ENCODE results near the gene VPS13A. TPM values are rescaled to one million over a fixed set of nuclear protein-coding genes. Genes with fewer than 3 reads are reported as not detected.
"Not testable (repeated sequence)": the region's sequence is repeated elsewhere in the genome, so short reads cannot be mapped to it uniquely, and the experiment has no call there.

VPS13A gene
- total and polyA plus RNA-seq, 5 experiments from 2014 or later, result 2.9 to 46.7 (median 4.9) TPM

- POLR2A ChIA-PET, result no interaction called here
- Mint-ChIP-seq H3K27ac (no peak overlapping the region), H3K4me3 (no peak overlapping the region), H3K27me3 (peaks cover 0 to 8% (median 4%) of the 10 kb centered on the region in 5 donors), H3K9me3 (no peaks in the 10 kb centered on the region), H3K36me3 (no peaks in the 10 kb centered on the region), H3K4me1 (peaks cover 1 to 4% (median 3%) of the 10 kb centered on the region in 4 donors)
- ATAC-seq (no peak), DNase-seq (no peak)
Observed at GRCh38 chr9:77438653-77439052, 261.3 kb downstream of the VPS13A start.

GRCh38 chr9:77440057-77440456 is 262.7 kb downstream of the VPS13A start:
- peaks cover 0 to 5% (median 2%) of the 10 kb centered on the region in 5 donors for H3K27me3 Mint-ChIP-seq
- H3K4me1 Mint-ChIP-seq, result no peaks in the 10 kb centered on the region
- DNase-seq (no peak), ATAC-seq (no peak)
- H3K9me3 Mint-ChIP-seq, result no peaks in the 10 kb centered on the region
- no peak overlapping the region for H3K27ac Mint-ChIP-seq
- POLR2A ChIA-PET, result no interaction called here
- H3K4me3 Mint-ChIP-seq, result no peak overlapping the region
- H3K36me3 Mint-ChIP-seq, result no peaks in the 10 kb centered on the region

- H3K4me3 Mint-ChIP-seq, H3K27ac Mint-ChIP-seq, ATAC-seq, DNase-seq, H3K4me1 Mint-ChIP-seq, POLR2A ChIA-PET, H3K9me3 Mint-ChIP-seq, H3K36me3 Mint-ChIP-seq, H3K27me3 Mint-ChIP-seq: not testable (repeated sequence)
Observed at GRCh38 chr9:77441124-77441523, 263.8 kb downstream of the VPS13A start.

GRCh38 chr9:77442436-77442835 is 265.1 kb downstream of the VPS13A start:
- Mint-ChIP-seq H3K36me3 (no peaks in the 10 kb centered on the region), H3K27ac (no peak overlapping the region), H3K9me3 (peaks cover 0 to 4% (median 0%) of the 10 kb centered on the region in 9 donors), H3K4me3 (no peak overlapping the region), H3K27me3 (peaks cover 0 to 7% (median 2%) of the 10 kb centered on the region in 5 donors), H3K4me1 (no peaks in the 10 kb centered on the region)
- DNase-seq (no peak), ATAC-seq (no peak)
- POLR2A ChIA-PET, result no interaction called here

- H3K4me3 Mint-ChIP-seq, result no peak overlapping the region
- no peak for DNase-seq
- no peak for ATAC-seq
- H3K9me3 Mint-ChIP-seq, result peaks cover 0 to 9% (median 0%) of the 10 kb centered on the region in 9 donors
- peaks cover 0 to 25% (median 2%) of the 10 kb centered on the region in 5 donors for H3K27me3 Mint-ChIP-seq
- no peaks in the 10 kb centered on the region for H3K4me1 Mint-ChIP-seq
- H3K27ac Mint-ChIP-seq, result no peak overlapping the region
- POLR2A ChIA-PET, result no interaction called here
- peaks cover 0 to 8% (median 0%) of the 10 kb centered on the region in 3 donors for H3K36me3 Mint-ChIP-seq
Observed at GRCh38 chr9:77447646-77448045, 270.3 kb downstream of the VPS13A start.

- ATAC-seq, result no peak
- peaks cover 0 to 8% (median 0%) of the 10 kb centered on the region in 3 donors for H3K36me3 Mint-ChIP-seq
- H3K9me3 Mint-ChIP-seq, result peaks cover 0 to 9% (median 0%) of the 10 kb centered on the region in 9 donors
- H3K27me3 Mint-ChIP-seq, result peaks cover 0 to 23% (median 3%) of the 10 kb centered on the region in 5 donors
- POLR2A ChIA-PET, result no interaction called here
- H3K4me3 Mint-ChIP-seq, result no peak overlapping the region
- peaks cover 4 to 8% (median 7%) of the 10 kb centered on the region in 4 donors for H3K4me1 Mint-ChIP-seq
- no peak overlapping the region for H3K27ac Mint-ChIP-seq
- no peak for DNase-seq
Observed at GRCh38 chr9:77449240-77450084, 272.1 kb downstream of the VPS13A start.

GRCh38 chr9:77450085-77450475 is 272.7 kb downstream of the VPS13A start:
- POLR2A ChIA-PET, result no interaction called here
- DNase-seq (no peak), ATAC-seq (no peak)
- H3K9me3 Mint-ChIP-seq, result peaks cover 0 to 9% (median 0%) of the 10 kb centered on the region in 9 donors
- H3K27ac Mint-ChIP-seq, result no peak overlapping the region
- peaks cover 0 to 8% (median 0%) of the 10 kb centered on the region in 3 donors for H3K36me3 Mint-ChIP-seq
- H3K27me3 Mint-ChIP-seq, result peaks cover 0 to 21% (median 3%) of the 10 kb centered on the region in 5 donors
- no peak overlapping the region for H3K4me3 Mint-ChIP-seq
- peaks cover 4 to 8% (median 7%) of the 10 kb centered on the region in 4 donors for H3K4me1 Mint-ChIP-seq

GRCh38 chr9:77451507-77451906 is 274.2 kb downstream of the VPS13A start:
- ATAC-seq (no peak), DNase-seq (no peak)
- H3K4me3 Mint-ChIP-seq, result no peak overlapping the region
- H3K27me3 Mint-ChIP-seq, result peaks cover 0 to 21% (median 3%) of the 10 kb centered on the region in 5 donors
- no peak overlapping the region for H3K27ac Mint-ChIP-seq
- POLR2A ChIA-PET, result no interaction called here
- peaks cover 0 to 8% (median 0%) of the 10 kb centered on the region in 3 donors for H3K36me3 Mint-ChIP-seq
- H3K4me1 Mint-ChIP-seq, result peaks cover 4 to 10% (median 7%) of the 10 kb centered on the region in 4 donors
- H3K9me3 Mint-ChIP-seq, result peaks cover 0 to 9% (median 0%) of the 10 kb centered on the region in 9 donors

- peaks cover 0 to 8% (median 0%) of the 10 kb centered on the region in 3 donors for H3K36me3 Mint-ChIP-seq
- DNase-seq, result no peak
- peak overlapping the region; percentile 21 to 90 (median 80) for H3K27ac Mint-ChIP-seq
- peak overlapping the region; percentile 62 to 89 (median 85) for H3K4me3 Mint-ChIP-seq
- H3K27me3 Mint-ChIP-seq, result peaks cover 0 to 12% (median 2%) of the 10 kb centered on the region in 5 donors
- POLR2A ChIA-PET, result no interaction called here
- peaks cover 0 to 5% (median 0%) of the 10 kb centered on the region in 9 donors for H3K9me3 Mint-ChIP-seq
- peaks cover 9 to 20% (median 15%) of the 10 kb centered on the region in 4 donors for H3K4me1 Mint-ChIP-seq
- ATAC-seq, result no peak
Observed at GRCh38 chr9:77453825-77454647, 276.7 kb downstream of the VPS13A start.

GRCh38 chr9:77454663-77455062 is 277.3 kb downstream of the VPS13A start:
- H3K4me1 Mint-ChIP-seq, result peaks cover 9 to 20% (median 15%) of the 10 kb centered on the region in 4 donors
- ATAC-seq, result no peak
- H3K27me3 Mint-ChIP-seq, result peaks cover 0 to 12% (median 0%) of the 10 kb centered on the region in 5 donors
- peaks cover 0 to 5% (median 0%) of the 10 kb centered on the region in 9 donors for H3K9me3 Mint-ChIP-seq
- peaks cover 0 to 8% (median 0%) of the 10 kb centered on the region in 3 donors for H3K36me3 Mint-ChIP-seq
- H3K27ac Mint-ChIP-seq, result no peak overlapping the region
- no peak overlapping the region for H3K4me3 Mint-ChIP-seq
- POLR2A ChIA-PET, result no interaction called here
- DNase-seq, result no peak

GRCh38 chr9:77455312-77455927 is 278.1 kb downstream of the VPS13A start:
- peaks cover 0 to 6% (median 0%) of the 10 kb centered on the region in 3 donors for H3K36me3 Mint-ChIP-seq
- H3K9me3 Mint-ChIP-seq, result peaks cover 0 to 5% (median 0%) of the 10 kb centered on the region in 9 donors
- ATAC-seq, result peak; percentile 47 to 56
- H3K27me3 Mint-ChIP-seq, result peaks cover 0 to 11% (median 0%) of the 10 kb centered on the region in 5 donors
- POLR2A ChIA-PET, result no interaction called here
- no peak overlapping the region for H3K27ac Mint-ChIP-seq
- H3K4me1 Mint-ChIP-seq, result peaks cover 9 to 20% (median 15%) of the 10 kb centered on the region in 4 donors
- DNase-seq, result peak in 4 of 10 donors; percentile 10 to 28 (median 17)
- no peak overlapping the region for H3K4me3 Mint-ChIP-seq

- POLR2A ChIA-PET, result interaction anchor here (0.5 kb wide), 1 partner anchor 10 kb away, joined by 5 read pairs; no protein-coding TSS in a partner anchor
- DNase-seq (peak; percentile 54 to 82 (median 67)), ATAC-seq (peak; percentile 70 to 74)
- peaks cover 9 to 20% (median 15%) of the 10 kb centered on the region in 4 donors for H3K4me1 Mint-ChIP-seq
- peaks cover 0 to 4% (median 0%) of the 10 kb centered on the region in 5 donors for H3K27me3 Mint-ChIP-seq
- peak overlapping the region in 1 of 10 donors; percentile 58 for H3K27ac Mint-ChIP-seq
- H3K36me3 Mint-ChIP-seq, result no peaks in the 10 kb centered on the region
- no peaks in the 10 kb centered on the region for H3K9me3 Mint-ChIP-seq
- H3K4me3 Mint-ChIP-seq, result no peak overlapping the region
Observed at GRCh38 chr9:77456829-77457437, 279.6 kb downstream of the VPS13A start.

All from naive thymus-derived CD8-positive, alpha-beta T cell (primary cell).